NCI-H69 (cell line): Measurements from ENCODE around the gene STXBP2.
A peak's percentile ranks its signal among the peaks of the same experiment; 100 is the strongest.

Source experiments
- DNase-seq: peaks from one replicate; lab custom pipeline; 2025; lab: John Stamatoyannopoulos, UW

The STXBP2 gene

DNA sequence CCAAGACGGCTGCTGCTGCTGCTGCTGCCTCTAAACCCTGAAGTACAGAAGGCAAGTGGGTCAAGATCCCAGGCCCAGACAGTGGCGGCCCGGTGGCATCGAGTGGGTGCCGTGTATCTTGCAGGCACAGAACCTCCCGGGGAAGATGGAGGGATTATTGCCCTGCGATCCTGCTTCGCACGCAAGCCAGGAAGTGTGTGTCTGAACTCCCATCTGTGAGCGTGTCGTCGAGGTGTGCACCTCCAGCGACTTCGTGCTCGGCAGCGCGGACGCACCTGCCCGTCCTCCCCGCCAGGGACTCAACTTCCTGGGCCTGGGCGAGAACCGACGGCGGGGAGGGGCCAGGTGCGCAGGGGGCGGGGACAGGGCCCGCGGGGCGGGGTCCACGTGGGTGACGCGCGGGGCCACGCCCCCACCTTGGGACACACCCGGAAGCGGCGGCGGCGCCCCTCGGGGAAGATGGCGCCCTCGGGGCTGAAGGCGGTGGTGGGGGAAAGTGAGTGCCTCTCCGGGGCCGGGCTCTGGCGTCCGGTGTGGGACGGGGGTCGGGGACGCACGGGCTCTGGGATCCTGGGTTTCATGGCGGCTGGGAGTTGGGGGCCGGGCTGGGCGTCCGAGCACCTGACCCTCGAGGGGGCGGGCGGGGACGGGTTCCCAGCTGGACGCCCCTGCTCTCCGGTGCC is at the start of gene STXBP2:
Gene STXBP2 (plus strand): TSS at position 420 of the 683 bp plus-strand sequence. CDS start 40 bp downstream, at position 460.
- peak; percentile 94 for DNase-seq

- no peak for DNase-seq
Observed at GRCh38 chr19:7589822-7590221, 47.1 kb upstream of the STXBP2 start.

DNA sequence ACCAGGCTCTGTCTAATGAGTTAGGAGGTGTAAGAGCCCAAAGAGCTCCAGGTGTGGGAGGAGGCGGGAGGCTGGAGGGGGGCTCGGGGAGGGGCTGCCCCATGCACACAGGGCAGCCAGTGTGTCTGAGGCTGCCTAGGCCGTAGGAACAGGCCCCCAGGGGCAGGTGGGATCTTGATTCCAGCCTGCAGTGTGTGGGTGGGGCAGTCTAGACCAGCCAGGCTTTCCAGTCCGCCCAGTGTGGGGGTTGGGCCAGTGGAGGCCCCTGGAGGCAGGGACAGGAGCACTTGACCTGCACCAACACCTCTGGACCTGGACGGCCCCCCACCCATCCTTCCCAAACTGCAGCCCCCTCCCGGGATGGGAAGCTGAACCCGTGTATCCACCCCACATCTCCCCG is 46.7 kb upstream of the STXBP2 start:
- DNase-seq, result no peak

GRCh38 chr19:7595466-7596133 is 41.3 kb upstream of the STXBP2 start, which contains the start of gene CAMSAP3:
CAMSAP3 (plus strand) TSS chr19:7595863; CDS start chr19:7596003, 140 bp downstream.
- DNase-seq, result peak; percentile 92

GRCh38 chr19:7596211-7596937 is 40.5 kb upstream of the STXBP2 start:
- DNase-seq, result peak; percentile 47

GRCh38 chr19:7597689-7598088 is 39.2 kb upstream of the STXBP2 start:
- no peak for DNase-seq

- DNase-seq, result no peak
Observed at GRCh38 chr19:7598180-7598579, 38.7 kb upstream of the STXBP2 start.

DNA sequence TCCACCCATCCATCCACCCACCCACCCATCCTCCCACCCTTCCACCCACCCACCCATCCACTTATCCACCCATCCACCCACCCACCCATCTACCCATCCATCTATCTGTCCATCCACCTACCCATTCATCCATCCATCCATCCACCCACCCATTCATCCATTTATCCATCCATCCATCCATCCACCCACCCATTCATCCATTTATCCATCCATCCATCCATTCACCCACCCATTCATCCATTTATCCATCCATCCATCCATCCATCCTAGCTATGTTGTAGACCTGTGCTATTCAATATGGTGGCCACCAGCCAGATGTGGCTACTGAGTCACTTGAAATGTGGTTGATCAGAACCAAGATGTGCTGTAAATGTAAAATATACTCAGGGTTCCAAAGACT is 36.2 kb upstream of the STXBP2 start:
- DNase-seq, result no peak

GRCh38 chr19:7602240-7602934 is 34.5 kb upstream of the STXBP2 start:
- DNase-seq, result no peak

DNA sequence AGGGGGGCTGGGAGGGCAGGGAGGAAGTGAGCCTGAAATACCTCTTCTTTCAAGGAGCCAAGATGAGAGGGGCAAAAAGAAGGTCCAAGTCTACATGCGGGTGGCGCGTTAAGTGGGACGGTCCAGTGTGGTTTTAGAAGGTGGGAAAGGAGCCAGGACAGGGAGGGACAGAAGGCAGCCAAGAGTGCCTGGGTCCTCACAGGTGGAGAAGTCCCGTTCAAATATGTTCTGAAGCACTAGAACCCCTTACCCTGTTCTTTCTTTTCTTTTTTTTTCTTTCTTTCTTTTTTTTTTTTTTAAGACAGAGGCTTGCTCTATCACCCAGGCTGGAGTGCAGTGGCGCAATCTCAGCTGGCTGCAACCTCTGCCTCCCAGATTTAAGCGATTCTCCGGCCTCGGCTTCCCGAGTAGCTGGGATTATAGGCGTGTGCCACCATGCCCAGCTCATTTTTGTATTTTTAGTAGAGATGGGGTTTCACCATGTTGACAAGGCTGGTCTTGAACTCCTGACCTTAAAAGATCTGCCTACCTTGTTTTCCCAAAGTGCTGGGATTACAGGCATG is 33.9 kb upstream of the STXBP2 start:
- DNase-seq, result no peak

DNA sequence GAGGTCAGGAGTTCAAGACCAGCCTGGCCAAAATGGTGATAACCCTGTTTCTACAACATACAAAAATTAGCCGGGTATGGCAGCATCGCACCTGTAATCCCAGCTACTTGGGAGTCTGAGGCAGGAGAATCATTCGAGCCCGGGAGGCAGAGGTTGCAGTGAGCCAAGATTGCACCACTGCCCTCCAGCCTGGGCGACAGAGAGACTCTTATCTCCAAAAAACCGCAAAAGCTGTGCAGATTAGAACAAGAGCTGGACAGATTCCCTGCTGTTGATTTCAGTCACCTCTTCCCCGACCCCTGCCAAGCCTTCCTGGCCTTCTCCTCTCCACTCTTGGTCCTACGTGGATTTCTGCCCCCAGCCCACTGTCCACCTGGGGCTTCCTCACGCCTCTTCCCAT is 33.0 kb upstream of the STXBP2 start:
- DNase-seq, result no peak

DNA sequence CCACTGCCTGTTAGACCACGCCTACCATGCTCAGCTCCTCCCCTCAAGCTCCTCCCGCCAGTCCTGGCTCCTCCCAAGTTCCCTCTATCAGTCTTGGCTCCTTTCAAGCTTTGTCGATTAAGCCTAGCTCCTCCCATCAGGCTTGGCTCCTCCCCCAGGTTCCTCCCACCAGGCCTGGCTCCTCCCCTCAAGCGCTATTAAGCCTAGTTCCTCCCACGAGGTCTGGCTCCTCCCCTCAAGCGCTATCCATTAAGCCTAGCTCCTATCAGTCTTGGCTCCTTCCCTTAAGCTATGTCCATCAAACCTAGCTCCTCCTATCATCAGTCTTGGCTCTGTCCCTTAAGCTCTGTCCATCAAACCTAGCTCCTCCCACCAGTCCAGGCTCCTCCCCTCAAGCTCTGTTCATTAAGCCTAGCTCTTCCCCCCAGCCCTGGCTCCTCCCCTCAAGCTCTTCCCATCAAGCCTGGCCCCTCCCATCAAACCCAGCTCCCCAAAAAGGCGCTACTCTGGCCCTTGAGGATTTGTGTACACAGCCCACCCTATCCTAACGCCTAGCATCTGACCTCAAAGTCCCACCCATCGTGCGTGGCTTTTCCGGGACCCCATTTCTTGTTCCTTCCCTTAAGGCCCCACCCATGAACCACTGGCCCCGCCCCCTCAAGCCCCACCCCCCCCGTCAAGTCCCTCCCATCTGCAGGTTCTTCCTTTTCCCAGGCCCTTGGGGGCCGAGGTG is 31.3 kb upstream of the STXBP2 start:
- DNase-seq, result peak; percentile 35

DNA sequence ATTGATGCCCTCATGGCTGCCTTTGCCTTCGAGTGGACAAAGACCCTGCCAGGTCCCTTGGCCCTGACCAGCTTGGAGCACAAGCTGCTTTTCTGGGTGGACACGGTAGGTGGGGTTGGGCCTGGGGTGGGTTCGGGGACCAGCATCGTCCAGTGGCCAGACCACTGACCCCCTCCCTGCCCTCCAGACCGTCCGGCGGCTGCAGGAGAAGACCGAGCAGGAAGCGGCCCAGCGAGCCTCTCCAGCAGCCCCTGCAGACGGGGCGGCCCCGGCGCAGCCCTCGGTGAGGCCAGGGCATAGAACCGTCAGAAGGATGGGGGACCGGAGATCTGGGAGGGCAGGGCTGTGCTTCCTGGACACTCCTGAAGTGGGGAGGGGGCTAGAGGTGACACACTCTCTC is 30.6 kb upstream of the STXBP2 start:
- no peak for DNase-seq

- DNase-seq, result no peak
Observed at GRCh38 chr19:7607212-7607873, 29.6 kb upstream of the STXBP2 start.

GRCh38 chr19:7607874-7608560 is 28.9 kb upstream of the STXBP2 start:
- no peak for DNase-seq

- DNase-seq, result no peak
Observed at GRCh38 chr19:7610491-7611240, 26.2 kb upstream of the STXBP2 start.

DNA sequence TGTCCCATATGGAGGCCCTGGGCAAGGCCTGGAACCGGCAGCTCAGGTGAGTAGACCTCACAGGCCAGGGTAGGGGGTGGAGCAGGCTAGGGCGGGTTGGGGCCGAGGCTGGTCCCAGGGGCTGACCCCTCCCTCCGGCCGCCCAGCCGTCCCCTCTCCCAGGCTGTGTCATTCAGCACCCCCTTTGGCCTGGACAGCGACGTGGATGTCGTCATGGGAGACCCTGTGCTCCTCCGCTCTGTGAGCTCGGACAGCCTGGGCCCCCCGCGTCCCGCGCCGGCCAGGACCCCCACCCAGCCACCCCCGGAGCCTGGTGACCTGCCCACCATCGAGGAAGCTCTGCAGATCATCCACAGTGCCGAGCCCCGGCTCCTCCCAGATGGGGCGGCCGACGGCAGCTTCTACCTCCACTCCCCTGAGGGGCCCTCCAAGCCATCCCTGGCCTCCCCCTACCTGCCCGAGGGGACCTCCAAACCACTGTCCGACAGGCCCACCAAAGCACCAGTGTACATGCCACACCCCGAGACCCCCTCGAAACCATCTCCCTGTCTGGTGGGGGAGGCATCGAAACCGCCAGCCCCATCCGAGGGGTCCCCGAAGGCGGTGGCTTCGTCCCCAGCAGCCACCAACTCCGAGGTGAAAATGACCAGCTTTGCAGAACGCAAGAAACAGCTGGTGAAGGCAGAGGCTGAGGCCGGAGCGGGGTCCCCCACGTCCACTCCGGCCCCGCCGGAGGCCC is 25.2 kb upstream of the STXBP2 start:
- no peak for DNase-seq
